HepG2 (cell line): Measurements from ENCODE around the gene SLC35F3. TPM values are rescaled to one million over a fixed set of nuclear protein-coding genes. Genes with fewer than 3 reads are reported as not detected.
A peak's percentile ranks its signal among the peaks of the same experiment; 100 is the strongest.

Experiments
- ATAC-seq: fragments of 200-7000 bp; cut with Tn5 transposase; 3 replicates; pipeline ENCODE4 v1.9.1; 2020; ENCODE audit warnings: mild to moderate bottlenecking, moderate library complexity
- BruUV-seq: library from RNA; stranded (reverse); fragments of 400-500 nt; replicated peaks from 2 replicates; lab custom pipeline; 2021; lab: Mats Ljungman, UMichigan
- CTCF ChIA-PET: fragments of 300-600 bp; formaldehyde crosslinking; extraction: SDS; loops from one replicate; lab custom pipeline; 2021; ENCODE audit warnings: low total read pairs, inconsistent platforms, low intra/inter-chr PET ratio; lab: Yijun Ruan, JAX
- POLR2A ChIA-PET: fragments of 350-600 bp; sonication (Branson Sonifier 250); formaldehyde crosslinking; loops from one replicate; lab custom pipeline; 2020; ENCODE audit warnings: antibody characterized with exemption, inconsistent platforms; lab: Yijun Ruan, JAX
- DNase-seq: peaks from one replicate; pipeline ENCODE4 v3.0.0-alpha.2; 2015; ENCODE audit warnings: low spot score
- FAIRE-seq: peaks from 3 replicates; lab custom pipeline; 2011; peaks lifted over from hg19 to GRCh38; lab: Jason Lieb, UNC
- H2AFZ ChIP-seq: one replicate; pipeline ENCODE4 v1.6.1; 2011; ENCODE audit warnings: low read length, inconsistent platforms
- H3K27ac ChIP-seq: fragments of 300-600 bp; 3 replicates; pipeline ENCODE4 v1.8.0; 2011; ENCODE audit warnings: mixed run types, mild to moderate bottlenecking, mixed read lengths, low read length, inconsistent platforms; ENCODE audit not compliant: insufficient read depth; ENCODE audit errors: extremely low read length
- H3K27me3 ChIP-seq, 2 experiments: fragments of 200-600 bp in 1 of 2; 2 replicates in 1 of 2; 3 replicates in 1 of 2; pipeline versions ENCODE4 v1.6.0 to v1.8.0; 2011; ENCODE audit warnings: low read length in 2 of 2, mild to moderate bottlenecking in 2 of 2, moderate library complexity in 2 of 2, inconsistent platforms in 1 of 2; ENCODE audit not compliant: insufficient read depth in 2 of 2, control insufficient read depth in 1 of 2
- H3K36me3 ChIP-seq, 2 experiments: fragments of 200-600 bp in 1 of 2; replicated peaks in 1 of 2; 2 replicates in 1 of 2; 3 replicates in 1 of 2; pipeline versions ENCODE4 v1.5.1 to v1.8.0; 2011; ENCODE audit warnings: low read length in 2 of 2, inconsistent platforms in 1 of 2; ENCODE audit not compliant: insufficient read depth in 2 of 2, control insufficient read depth in 1 of 2
- H3K4me1 ChIP-seq: 2 replicates; pipeline ENCODE4 v1.5.1; 2012; ENCODE audit warnings: low read length, inconsistent platforms; ENCODE audit not compliant: insufficient read depth
- H3K4me2 ChIP-seq: 2 replicates; pipeline ENCODE4 v1.6.0; 2011; ENCODE audit warnings: low read depth, low read length, inconsistent platforms
- H3K4me3 ChIP-seq, 3 experiments: fragments of 200-600 bp in 1 of 3; sonication (generic), shearing (Covaris generic) in 1 of 3; replicated peaks in 1 of 3; 2 replicates each; pipeline ENCODE4 v1.5.1; 2011 to 2016; ENCODE audit warnings: low read length in 3 of 3, inconsistent platforms in 2 of 3, low read depth in 2 of 3, mild to moderate bottlenecking in 2 of 3, control low read depth in 1 of 3, mixed read lengths in 1 of 3; ENCODE audit not compliant: insufficient read depth in 1 of 3
- H3K79me2 ChIP-seq: one replicate; pipeline ENCODE4 v1.6.1; 2011; ENCODE audit warnings: low read length, inconsistent platforms; ENCODE audit not compliant: insufficient read depth
- H3K9ac ChIP-seq: 2 replicates; pipeline ENCODE4 v1.6.0; 2011; ENCODE audit warnings: mild to moderate bottlenecking, low read depth, low read length, inconsistent platforms; ENCODE audit not compliant: insufficient read depth
- H3K9me3 ChIP-seq: 2 replicates; pipeline ENCODE4 v1.5.1; 2012; ENCODE audit warnings: mild to moderate bottlenecking, low read length
- H4K20me1 ChIP-seq: 2 replicates; pipeline ENCODE4 v1.6.0; 2011; ENCODE audit warnings: inconsistent platforms, mild to moderate bottlenecking, low read length, moderate library complexity; ENCODE audit not compliant: insufficient read depth
- DMTF1 ChIP-seq: sonication (generic); formaldehyde crosslinking; IDR thresholded peaks from 2 replicates; pipeline ENCODE4 v1.4.0; 2020; ENCODE audit warnings: mild to moderate bottlenecking, missing genetic modification reagents
- E2F1 ChIP-seq: sonication (generic); formaldehyde crosslinking; IDR thresholded peaks from 2 replicates; pipeline ENCODE4 v1.5.0; 2020; ENCODE audit warnings: missing genetic modification reagents
- KDM5B ChIP-seq: sonication (generic); formaldehyde crosslinking; IDR thresholded peaks from 2 replicates; pipeline ENCODE4 v1.4.0; 2020; ENCODE audit warnings: missing genetic modification reagents, mild to moderate bottlenecking, borderline replicate concordance
- MATR3 ChIP-seq: sonication (generic); formaldehyde crosslinking; IDR thresholded peaks from 2 replicates; pipeline ENCODE4 v1.4.0; 2020; ENCODE audit warnings: missing genetic modification reagents
- NONO ChIP-seq, 2 experiments: fragments of 450-650 bp in 1 of 2; sonication (generic) in 1 of 2; formaldehyde crosslinking in 1 of 2; IDR thresholded peaks in 1 of 2; conservative IDR thresholded peaks in 1 of 2; 2 replicates each; pipeline versions ENCODE4 v1.6.1 to v1.8.0; 2017 to 2022; ENCODE audit warnings: mild to moderate bottlenecking in 1 of 2, missing genetic modification reagents in 1 of 2, moderate library complexity in 1 of 2
- SRSF4 ChIP-seq: fragments of 200-400 bp; formaldehyde crosslinking; IDR thresholded peaks from one replicate; pipeline ENCODE4 v1.6.1; 2018; ENCODE audit warnings: mild to moderate bottlenecking, low read depth, low read length, moderate library complexity; ENCODE audit not compliant: poor library complexity, severe bottlenecking
- TERF1 ChIP-seq: sonication (generic); formaldehyde crosslinking; IDR thresholded peaks from 2 replicates; pipeline ENCODE4 v1.8.0; 2022; ENCODE audit warnings: mild to moderate bottlenecking, missing genetic modification reagents, moderate library complexity
- ZMYM2 ChIP-seq: sonication (generic); formaldehyde crosslinking; IDR thresholded peaks from 2 replicates; pipeline ENCODE4 v1.8.0; 2022; ENCODE audit warnings: mild to moderate bottlenecking, missing genetic modification reagents
- ZNF121 ChIP-seq: sonication (generic); formaldehyde crosslinking; IDR thresholded peaks from 2 replicates; pipeline ENCODE4 v1.5.0; 2020; ENCODE audit warnings: mild to moderate bottlenecking, missing genetic modification reagents
- ZNF615 ChIP-seq: sonication (generic); formaldehyde crosslinking; IDR thresholded peaks from 2 replicates; pipeline ENCODE4 v1.5.0; 2020; ENCODE audit warnings: mild to moderate bottlenecking, missing genetic modification reagents, borderline replicate concordance
- ZNF7 ChIP-seq: IDR thresholded peaks from 2 replicates; pipeline ENCODE4 v1.6.1; 2016; ENCODE audit warnings: missing biosample characterization, missing genetic modification reagents
- ZNF746 ChIP-seq: sonication (generic); formaldehyde crosslinking; IDR thresholded peaks from 2 replicates; pipeline ENCODE4 v1.8.0; 2022; ENCODE audit warnings: mild to moderate bottlenecking, missing genetic modification reagents
- ZNF839 ChIP-seq: sonication (generic); formaldehyde crosslinking; IDR thresholded peaks from 2 replicates; pipeline ENCODE4 v1.4.0; 2020; ENCODE audit warnings: missing genetic modification reagents, mild to moderate bottlenecking, borderline replicate concordance
- WGBS: methylation state at CpG from one replicate; pipeline ENCODE4 v1.1.6; 2017; ENCODE audit warnings: low lambda C conversion rate; 5-methylcytosine and 5-hydroxymethylcytosine counted together
- in situ Hi-C: cut with HindIII; loops from 2 replicates; pipeline ENCODE4 v1.10.0; 2017; ENCODE audit warnings: low pct_unique_long_range_greater_than_20kb; ENCODE audit not compliant: extremely low pct_ligation_motif_present
- intact Hi-C: fragments of 100-400 bp; cut with micrococcal nuclease; formaldehyde crosslinking; loops from one replicate; pipeline ENCODE4 v1.10.0; 2022; ENCODE audit not compliant: unreplicated experiment
- polyA plus RNA-seq, 8 experiments: library from polyadenylated mRNA; depleted of rRNA in 3 of 8; stranded (reverse) in 7 of 8; unstranded in 1 of 8; fragments of >200 nt; fragmentation: Illumina TruSeq in 4 of 8; extraction: Trizol in 4 of 8; gene quantifications; 2 replicates each; pipeline versions ENCODE4 v1.2.1 to v1.2.3, GENCODE V29; 2011 to 2016; ENCODE audit warnings: low read depth in 4 of 8, missing spikeins in 1 of 8, mixed read lengths in 1 of 8; ENCODE audit not compliant: insufficient read depth in 1 of 8
- total RNA-seq, 5 experiments: library from RNA; depleted of rRNA; stranded (reverse); fragments of >200 nt; fragmentation: Illumina TruSeq; extraction: Trizol; gene quantifications; 2 replicates each; pipeline ENCODE4 v1.2.3, GENCODE V29; 2016; ENCODE audit warnings: low read depth in 1 of 5

The SLC35F3 gene
- total and polyA plus RNA-seq, 2 of the 13 experiments (the other 11 are each of a cell fraction or from before 2014, with no cell fraction given): not detected

DNA sequence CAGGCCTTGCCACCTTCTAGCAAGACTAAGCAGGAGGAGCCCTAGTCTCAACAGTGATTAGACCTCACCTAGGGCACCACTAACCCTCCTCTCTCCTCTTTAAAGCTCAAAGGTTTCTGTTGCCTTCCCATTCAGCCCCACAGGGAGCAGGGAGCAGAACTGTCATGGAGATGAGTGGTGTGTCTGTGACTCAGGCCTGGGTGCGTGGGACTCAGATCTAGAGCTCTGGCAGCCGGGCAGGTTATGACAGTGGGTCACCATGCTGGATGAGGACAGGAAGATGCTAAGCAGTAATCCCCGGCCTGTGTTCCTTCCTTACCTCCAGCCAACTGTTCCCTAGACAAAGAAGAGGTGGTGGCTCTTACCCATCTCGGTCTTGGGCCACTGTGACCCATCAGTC lies 408.7 kb downstream of the SLC35F3 start:
- H3K79me2 ChIP-seq: no peaks in the 10 kb centered on the region
- no peaks in the 10 kb centered on the region for H3K27me3 ChIP-seq
- no peak for TF ChIP-seq ZNF615 (CRISPR knock-in tag)
- TF ChIP-seq ZNF839 (CRISPR knock-in tag): 0 out of 2 replicates have a peak, but pooled peaks have one; percentile 48
- TF ChIP-seq, all 625 proteins: peak for 1
- ChIA-PET CTCF (no interaction called here), POLR2A (interaction anchor here (0.7 to 2.8 kb wide), 4 partner anchors 10 to 105 kb away, joined by 3 to 20 read pairs (median 4); partner anchors contain the start of gene COA6)
- H3K27ac ChIP-seq: peak overlapping the region; percentile 76
- no peak for FAIRE-seq
- peak; percentile 12 for DNase-seq
- H3K9me3 ChIP-seq: no peaks in the 10 kb centered on the region
- H3K4me1 ChIP-seq: peaks cover 71% of the 10 kb centered on the region
- H2AFZ ChIP-seq: no peak overlapping the region
- H3K9ac ChIP-seq: no peak overlapping the region
- BruUV-seq: no TSS peak
- 87% methylated on average over 4 of the region's 4 CpGs for WGBS
- H3K4me3 ChIP-seq: no peak overlapping the region
- no peaks in the 10 kb centered on the region for H3K36me3 ChIP-seq
- no peak overlapping the region for H3K4me2 ChIP-seq
- no peak for ATAC-seq
- H4K20me1 ChIP-seq: no peaks in the 10 kb centered on the region
- intact Hi-C loops: loop anchor here (5.0 kb wide), 1 partner anchor 59 kb away; the partner anchor contains the start of gene COA6
- in situ Hi-C loops: loop anchor here (25.0 kb wide), 1 partner anchor 176 kb away; no protein-coding TSS in a partner anchor

GRCh38 chr1:234315091-234315541 lies 410.6 kb downstream of the SLC35F3 start:
- Histone ChIP-seq H3K27me3 (no peaks in the 10 kb centered on the region), H3K79me2 (no peaks in the 10 kb centered on the region), H3K9me3 (no peaks in the 10 kb centered on the region), H3K4me1 (peaks cover 77% of the 10 kb centered on the region), H4K20me1 (no peaks in the 10 kb centered on the region), H3K4me3 (no peak overlapping the region), H3K4me2 (no peak overlapping the region), H3K9ac (no peak overlapping the region; the same call in 1 of the 2 replicates), H2AFZ (no peak overlapping the region), H3K27ac (peak overlapping the region; percentile 76), H3K36me3 (no peaks in the 10 kb centered on the region)
- DNase-seq (peak; percentile 9), FAIRE-seq (peak; percentile 62), ATAC-seq (no peak)
- ChIA-PET POLR2A (interaction anchor here (1.1 kb wide), 1 partner anchor 12 kb away, joined by 5 read pairs; no protein-coding TSS in a partner anchor), CTCF (no interaction called here)
- WGBS: 85% methylated on average over 6 of the region's 6 CpGs
- BruUV-seq: no TSS peak
- intact Hi-C loops: no loop called here
- in situ Hi-C loops: loop anchor here (25.0 kb wide), 1 partner anchor 178 kb away; no protein-coding TSS in a partner anchor
- TF ChIP-seq ZNF746 (CRISPR knock-in tag) (no peak), ZNF7 (CRISPR knock-in tag) (no peak), TERF1 (CRISPR knock-in tag) (no peak), ZNF121 (CRISPR knock-in tag) (no peak), DMTF1 (CRISPR knock-in tag) (no peak), ZMYM2 (CRISPR knock-in tag) (no peak), KDM5B (no peak), SRSF4 (no peak), NONO (IDR thresholded peaks at IDR 0.05) (no peak), NONO (CRISPR knock-in tag; conservative IDR thresholded peaks at IDR 0.05) (no peak), MATR3 (no peak), E2F1 (no peak)
